HCT116 (cell line): Measurements from ENCODE around the gene MRPS18A.

Experiments
- CTCF ChIP-seq, 3 experiments: fragments of 200-600 bp in 1 of 3; sonication (generic) in 1 of 3; IDR thresholded peaks in 2 of 3; conservative IDR thresholded peaks in 1 of 3; 2 replicates each; pipeline ENCODE4 v1.5.1; 2012 to 2017; ENCODE audit warnings: low read depth in 2 of 3, low read length in 2 of 3, antibody characterized with exemption in 1 of 3, borderline replicate concordance in 1 of 3, control low read depth in 1 of 3, mild to moderate bottlenecking in 1 of 3, mixed read lengths in 1 of 3, mixed run types in 1 of 3, moderate library complexity in 1 of 3; ENCODE audit not compliant: insufficient read depth in 1 of 3
- EGR1 ChIP-seq: IDR thresholded peaks from 2 replicates; pipeline ENCODE4 v1.6.1; 2012; ENCODE audit warnings: low read depth
- ELF1 ChIP-seq: IDR thresholded peaks from 2 replicates; pipeline ENCODE4 v1.6.1; 2012; ENCODE audit warnings: low read depth, borderline replicate concordance
- EZH2 ChIP-seq: fragments of 200-600 bp; sonication (generic); IDR thresholded peaks from 2 replicates; pipeline ENCODE4 v1.6.1; 2017; ENCODE audit warnings: antibody characterized with exemption, mixed run types
- JUND ChIP-seq: IDR thresholded peaks from 2 replicates; pipeline ENCODE4 v1.6.1; 2012
- POLR2A ChIP-seq: IDR thresholded peaks from 2 replicates; pipeline ENCODE4 v1.7.0; 2011; ENCODE audit warnings: borderline replicate concordance; ENCODE audit not compliant: insufficient read depth, insufficient read length; ENCODE audit errors: extremely low read depth
- POLR2AphosphoS5 ChIP-seq: IDR thresholded peaks from 2 replicates; pipeline ENCODE4 v1.6.1; 2011; ENCODE audit warnings: mild to moderate bottlenecking, low read depth, low read length, moderate library complexity
- RAD21 ChIP-seq: IDR thresholded peaks from 2 replicates; pipeline ENCODE4 v1.6.1; 2012; ENCODE audit warnings: low read depth, mild to moderate bottlenecking
- SP1 ChIP-seq: IDR thresholded peaks from 2 replicates; pipeline ENCODE4 v1.6.1; 2012; ENCODE audit warnings: low read depth

GRCh38 chr6:43730634-43731033 is 43.0 kb upstream of the MRPS18A start:
- TF ChIP-seq POLR2A (no peak), CTCF (IDR thresholded peaks at IDR 0.05 in 2 of 3, conservative IDR thresholded peaks at IDR 0.05 in 1 of 3; ENCODE audit: borderline replicate concordance in 1 of 3, insufficient read depth in 1 of 3, low read depth in 2 of 3, low read length in 2 of 3) (no peak), ELF1 (no peak), JUND (no peak), RAD21 (no peak), POLR2AphosphoS5 (no peak), EZH2 (no peak), SP1 (no peak), EGR1 (no peak)
